Neural progenitor cell (in vitro differentiated cells): ENCODE measurements around the gene MED9. TPM values are rescaled to one million over a fixed set of nuclear protein-coding genes. Genes with fewer than 3 reads are reported as not detected.
"Not testable (repeated sequence)": the region's sequence is repeated elsewhere in the genome, so short reads cannot be mapped to it uniquely, and the experiment has no call there.

Experiments
- DNase-seq: peaks from one replicate; pipeline ENCODE4 v3.0.0-alpha.2; 2016; ENCODE audit warnings: low spot score
- H2AFZ ChIP-seq: fragments of 200-600 bp; sonication (generic); replicated peaks from 2 replicates; pipeline ENCODE4 v1.6.1; 2016; ENCODE audit warnings: antibody characterized with exemption
- H3F3A ChIP-seq: fragments of 200-600 bp; sonication (generic); 2 replicates; pipeline ENCODE4 v1.6.1; 2016; ENCODE audit warnings: antibody characterized with exemption, low read depth
- H3K27ac ChIP-seq: fragments of 200-600 bp; sonication (generic); 2 replicates; pipeline ENCODE4 v1.5.1; 2016; ENCODE audit warnings: mild to moderate bottlenecking
- H3K27me3 ChIP-seq: fragments of 200-600 bp; sonication (generic); 2 replicates; pipeline ENCODE4 v1.6.1; 2016; ENCODE audit warnings: mild to moderate bottlenecking, moderate library complexity
- H3K36me3 ChIP-seq: fragments of 200-600 bp; sonication (generic); 2 replicates; pipeline ENCODE4 v1.5.1; 2016
- H3K4me1 ChIP-seq: fragments of 200-600 bp; sonication (generic); 2 replicates; pipeline ENCODE4 v1.6.1; 2016; ENCODE audit warnings: mixed run types
- H3K4me2 ChIP-seq: fragments of 200-600 bp; sonication (generic); 2 replicates; pipeline ENCODE4 v1.6.1; 2016
- H3K4me3 ChIP-seq: fragments of 200-600 bp; sonication (generic); 2 replicates; pipeline ENCODE4 v1.5.1; 2016
- H3K79me2 ChIP-seq: fragments of 200-600 bp; sonication (generic); 2 replicates; pipeline ENCODE4 v1.6.1; 2016; ENCODE audit warnings: low read depth
- H3K9ac ChIP-seq: fragments of 200-600 bp; sonication (generic); 2 replicates; pipeline ENCODE4 v1.6.1; 2016
- H3K9me3 ChIP-seq: fragments of 200-600 bp; sonication (generic); 2 replicates; pipeline ENCODE4 v1.5.1; 2016; ENCODE audit warnings: low read depth
- H4K20me1 ChIP-seq: fragments of 200-600 bp; sonication (generic); 2 replicates; pipeline ENCODE4 v1.6.1; 2016; ENCODE audit warnings: low read depth
- H3K27ac Mint-ChIP-seq: 3 replicates; pipeline ENCODE4 v1.8.0; 2021; ENCODE audit warnings: mixed read lengths
- H3K27me3 Mint-ChIP-seq: 2 replicates; pipeline ENCODE4 v1.8.0; 2022; ENCODE audit warnings: low read depth, mild to moderate bottlenecking, inconsistent platforms, moderate library complexity, mixed read lengths; ENCODE audit not compliant: insufficient read depth
- H3K36me3 Mint-ChIP-seq: 3 replicates; pipeline ENCODE4 v1.8.0; 2021; ENCODE audit warnings: mixed read lengths
- H3K4me1 Mint-ChIP-seq: 3 replicates; pipeline ENCODE4 v1.8.0; 2021; ENCODE audit warnings: mixed read lengths
- H3K4me3 Mint-ChIP-seq: 3 replicates; pipeline ENCODE4 v1.8.0; 2021; ENCODE audit warnings: mild to moderate bottlenecking, moderate library complexity, mixed read lengths
- H3K9me3 Mint-ChIP-seq: 3 replicates; pipeline ENCODE4 v1.8.0; 2020; ENCODE audit warnings: mixed read lengths
- CTCF ChIP-seq: fragments of 200-600 bp; sonication (generic); IDR thresholded peaks from 2 replicates; pipeline ENCODE4 v1.5.1; 2017; ENCODE audit warnings: antibody characterized with exemption, mild to moderate bottlenecking
- EZH2 ChIP-seq: fragments of 200-600 bp; sonication (generic); IDR thresholded peaks from 2 replicates; pipeline ENCODE4 v1.6.1; 2017; ENCODE audit warnings: antibody characterized with exemption, mild to moderate bottlenecking, moderate library complexity
- EZH2phosphoT487 ChIP-seq: fragments of 200-600 bp; sonication (generic); IDR thresholded peaks from 2 replicates; pipeline ENCODE4 v1.6.1; 2017; ENCODE audit warnings: antibody characterized with exemption
- total RNA-seq: library from RNA; depleted of rRNA; stranded (reverse); fragments of >200 nt; gene quantifications from 2 replicates; pipeline ENCODE4 v1.2.3, GENCODE V29; 2015; ENCODE audit warnings: low replicate concordance

Gene MED9
- total RNA-seq, 1 donor from 2014 or later, result 15.7 TPM

- H4K20me1 ChIP-seq, result peaks cover 23% of the 10 kb centered on the region
- no peaks in the 10 kb centered on the region for H3K36me3 ChIP-seq
- H2AFZ ChIP-seq, result no peak overlapping the region
- Mint-ChIP-seq H3K4me1 (peaks cover 24% of the 10 kb centered on the region), H3K4me3 (no peak overlapping the region), H3K9me3 (no peaks in the 10 kb centered on the region), H3K27me3 (no peaks in the 10 kb centered on the region), H3K27ac (no peak overlapping the region), H3K36me3 (peaks cover 8% of the 10 kb centered on the region)
- H3K4me2 ChIP-seq, result no peak overlapping the region
- H3K79me2 ChIP-seq, result peaks cover 91% of the 10 kb centered on the region
- no peak overlapping the region for H3K27ac ChIP-seq
- H3K4me1 ChIP-seq, result peaks cover 22% of the 10 kb centered on the region
- no peaks in the 10 kb centered on the region for H3F3A ChIP-seq
- no peaks in the 10 kb centered on the region for H3K27me3 ChIP-seq
- TF ChIP-seq EZH2 (no peak), EZH2phosphoT487 (no peak), CTCF (no peak)
- H3K9ac ChIP-seq, result no peak overlapping the region
- H3K4me3 ChIP-seq, result no peak overlapping the region
- no peaks in the 10 kb centered on the region for H3K9me3 ChIP-seq
- no peak for DNase-seq
Measured at GRCh38 chr17:17481860-17482259, 5.1 kb downstream of the MED9 start.

GRCh38 chr17:17484451-17484899, 7.7 kb downstream of the MED9 start:
- peaks cover 12% of the 10 kb centered on the region for H3K4me1 ChIP-seq
- DNase-seq, result no peak
- no peaks in the 10 kb centered on the region for H3K9me3 ChIP-seq
- H4K20me1 ChIP-seq, result peaks cover 22% of the 10 kb centered on the region
- no peak overlapping the region for H3K4me3 ChIP-seq
- H3K4me2 ChIP-seq, result no peak overlapping the region
- Mint-ChIP-seq H3K36me3 (peaks cover 21% of the 10 kb centered on the region), H3K27ac (peak overlapping the region; percentile 20), H3K9me3 (no peaks in the 10 kb centered on the region), H3K4me3 (no peak overlapping the region), H3K4me1 (peaks cover 6% of the 10 kb centered on the region), H3K27me3 (no peaks in the 10 kb centered on the region)
- no peaks in the 10 kb centered on the region for H3F3A ChIP-seq
- no peak overlapping the region for H2AFZ ChIP-seq
- H3K36me3 ChIP-seq, result no peaks in the 10 kb centered on the region
- no peak overlapping the region for H3K27ac ChIP-seq
- H3K79me2 ChIP-seq, result peaks cover 70% of the 10 kb centered on the region
- TF ChIP-seq EZH2, result no peak
- TF ChIP-seq CTCF, result no peak
- no peak for TF ChIP-seq EZH2phosphoT487
- H3K27me3 ChIP-seq, result no peaks in the 10 kb centered on the region
- no peak overlapping the region for H3K9ac ChIP-seq

GRCh38 chr17:17485420-17485819, 8.6 kb downstream of the MED9 start:
- no peaks in the 10 kb centered on the region for H3K27me3 Mint-ChIP-seq
- Histone ChIP-seq H3K27me3 (no peaks in the 10 kb centered on the region), H2AFZ (no peak overlapping the region), H3K4me1 (peaks cover 12% of the 10 kb centered on the region), H3K9me3 (no peaks in the 10 kb centered on the region), H3K36me3 (no peaks in the 10 kb centered on the region), H3F3A (no peaks in the 10 kb centered on the region), H3K27ac (no peak overlapping the region), H3K9ac (no peak overlapping the region), H3K4me2 (no peak overlapping the region), H4K20me1 (peaks cover 23% of the 10 kb centered on the region), H3K4me3 (no peak overlapping the region), H3K79me2 (peaks cover 60% of the 10 kb centered on the region)
- TF ChIP-seq CTCF (no peak), EZH2phosphoT487 (no peak), EZH2 (no peak)
- peak overlapping the region; percentile 18 for H3K27ac Mint-ChIP-seq
- H3K4me1 Mint-ChIP-seq, result peaks cover 6% of the 10 kb centered on the region
- H3K4me3 Mint-ChIP-seq, result no peak overlapping the region
- DNase-seq, result no peak
- H3K36me3 Mint-ChIP-seq, result peaks cover 24% of the 10 kb centered on the region
- H3K9me3 Mint-ChIP-seq, result no peaks in the 10 kb centered on the region

- peaks cover 50% of the 10 kb centered on the region for H3K79me2 ChIP-seq
Measured at GRCh38 chr17:17486416-17486815, 9.6 kb downstream of the MED9 start.

More at GRCh38 chr17:17486416-17486815, 9.6 kb downstream of the MED9 start:
- Histone ChIP-seq H4K20me1 (peaks cover 28% of the 10 kb centered on the region), H3K4me1 (peaks cover 11% of the 10 kb centered on the region)
- H3K27me3 Mint-ChIP-seq, H3K9ac ChIP-seq, H3K27ac ChIP-seq, H3K4me3 Mint-ChIP-seq, H3K4me2 ChIP-seq, H3K27me3 ChIP-seq, H3K9me3 Mint-ChIP-seq, DNase-seq, H3K27ac Mint-ChIP-seq, H3K4me3 ChIP-seq, H3F3A ChIP-seq, H2AFZ ChIP-seq, H3K9me3 ChIP-seq, H3K36me3 ChIP-seq, H3K4me1 Mint-ChIP-seq: not testable (repeated sequence)
- H3K36me3 Mint-ChIP-seq, result peaks cover 25% of the 10 kb centered on the region
